NCI-H1694 (cell line): ENCODE results near the gene GSC2.
A peak's percentile ranks its signal among the peaks of the same experiment; 100 is the strongest.

Experiments
- DNase-seq: peaks from one replicate; lab custom pipeline; 2025; lab: John Stamatoyannopoulos, UW

GSC2 gene

GRCh38 chr22:19149991-19150390, at the start of gene GSC2:
TSS of gene GSC2 (minus strand) at chr22:19150292. CDS start at chr22:19150283, 9 bp downstream.
- DNase-seq: no peak

GRCh38 chr22:19199479-19199878, 49.4 kb upstream of the GSC2 start:
- DNase-seq: no peak

DNA sequence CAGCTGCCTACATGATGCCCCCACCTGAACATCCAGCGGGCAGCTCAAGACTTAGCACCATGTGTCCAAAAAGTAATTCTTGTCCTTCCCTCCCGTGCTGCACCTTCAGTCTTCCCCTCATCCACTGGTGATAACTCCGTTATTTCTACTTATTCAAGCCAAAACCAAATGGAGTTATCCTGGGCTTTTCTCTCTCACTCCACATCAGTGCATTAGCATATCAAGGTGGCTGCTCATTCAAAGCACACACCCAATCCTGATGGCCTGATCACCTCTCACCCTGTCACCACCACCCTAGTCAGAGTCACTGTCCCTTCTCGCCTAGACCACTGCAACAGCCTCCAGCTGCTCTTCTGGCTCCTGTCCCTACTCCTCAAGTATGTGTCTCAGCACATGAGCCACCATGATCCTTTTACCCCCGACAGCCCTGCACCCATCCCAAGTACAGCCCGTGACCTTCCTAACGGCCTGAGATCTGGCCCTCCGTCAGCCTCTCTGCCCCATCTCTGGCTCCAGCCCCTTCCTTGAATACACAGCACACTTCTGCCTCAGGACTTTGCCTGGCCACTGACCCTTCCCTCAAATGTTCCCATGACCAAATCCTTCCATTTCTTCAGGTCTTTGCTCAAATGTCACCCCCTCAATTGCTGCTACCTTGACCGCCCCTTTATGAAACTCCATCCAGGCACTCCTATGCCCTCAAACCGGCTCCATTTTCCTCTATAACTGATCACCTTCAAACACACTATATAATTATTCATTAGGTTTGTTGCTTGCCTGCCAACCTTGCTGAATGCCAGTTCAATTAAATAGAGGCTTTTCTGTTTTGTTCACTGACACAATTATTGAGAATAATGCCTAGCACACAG, 48.1 kb upstream of the GSC2 start:
- DNase-seq: no peak

DNA sequence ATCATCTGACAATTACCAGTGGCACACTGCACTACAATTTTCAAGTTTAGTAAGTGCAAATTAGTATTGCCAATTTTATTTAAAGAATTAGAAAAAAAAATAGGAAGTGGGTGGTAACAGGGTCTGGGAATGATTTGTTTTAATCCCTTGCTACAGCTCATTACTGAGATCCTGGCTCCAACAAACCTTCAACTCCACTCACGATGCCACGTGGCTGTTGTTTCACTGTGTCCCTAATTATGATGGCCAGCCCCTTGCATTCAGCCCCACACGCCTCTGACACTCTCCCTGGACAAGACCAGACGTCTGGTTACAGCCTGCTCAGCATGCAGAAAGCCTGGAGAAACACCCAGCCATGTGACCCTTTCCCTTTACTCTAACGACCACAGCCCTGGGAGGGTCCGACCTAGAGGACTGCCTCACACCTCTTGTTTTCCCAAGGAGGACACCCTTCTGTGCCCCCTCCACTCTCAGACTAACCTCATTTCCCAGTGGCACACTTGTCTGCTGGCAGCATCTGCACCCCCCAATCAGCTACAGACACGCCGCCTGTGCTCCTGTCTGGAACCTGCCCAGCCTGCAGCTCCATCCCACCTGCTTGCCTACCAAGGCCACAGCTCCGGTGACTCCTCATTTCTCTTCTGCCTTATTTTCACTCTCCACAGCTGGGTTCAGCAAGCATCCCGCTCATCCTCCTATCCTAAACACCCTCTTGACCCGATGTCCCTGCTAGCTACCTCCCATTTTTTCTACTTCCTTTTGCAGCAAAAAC, 46.9 kb upstream of the GSC2 start:
- DNase-seq: no peak

- DNase-seq: no peak
Observed at GRCh38 chr22:19195796-19196731, 46.0 kb upstream of the GSC2 start.

DNA sequence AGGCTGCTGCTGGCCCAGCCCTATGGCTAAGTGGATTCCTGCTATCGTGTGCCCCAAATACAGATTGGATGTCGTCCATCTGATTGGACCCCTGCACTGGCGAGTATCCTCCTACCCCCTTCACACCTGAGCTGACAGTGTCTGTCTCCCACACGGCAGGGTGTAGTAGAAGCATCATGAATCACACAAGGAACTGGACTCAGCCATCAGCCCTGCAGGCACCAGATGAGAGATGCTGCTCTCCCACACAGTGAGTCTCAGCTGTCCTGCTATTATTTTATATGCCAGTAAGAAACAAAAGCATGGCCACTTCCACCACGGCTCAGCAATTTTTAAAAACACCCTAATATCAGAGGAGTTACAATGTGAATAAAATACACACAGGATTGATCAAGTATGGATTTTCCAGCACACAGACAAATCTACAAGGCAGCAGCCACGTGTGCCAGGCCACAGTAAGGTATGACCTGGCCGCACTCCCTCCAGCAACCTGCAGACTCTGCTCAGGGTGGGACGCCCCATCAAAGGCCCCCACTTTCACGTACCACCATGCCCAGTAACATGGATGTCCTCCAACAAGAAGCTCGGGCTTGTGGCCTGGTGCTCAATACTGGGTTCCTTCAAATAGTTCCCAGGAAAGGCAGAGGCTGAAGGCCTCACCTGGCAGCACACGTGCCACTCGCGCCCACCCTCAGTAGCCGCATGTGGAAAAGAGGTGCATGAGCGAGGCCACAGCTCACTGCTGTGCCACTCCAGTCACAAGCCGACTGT, 44.9 kb upstream of the GSC2 start:
- DNase-seq: no peak

GRCh38 chr22:19193879-19194278, 43.8 kb upstream of the GSC2 start:
- no peak for DNase-seq

- DNase-seq: no peak
Observed at GRCh38 chr22:19187716-19188563, 37.8 kb upstream of the GSC2 start.

DNA sequence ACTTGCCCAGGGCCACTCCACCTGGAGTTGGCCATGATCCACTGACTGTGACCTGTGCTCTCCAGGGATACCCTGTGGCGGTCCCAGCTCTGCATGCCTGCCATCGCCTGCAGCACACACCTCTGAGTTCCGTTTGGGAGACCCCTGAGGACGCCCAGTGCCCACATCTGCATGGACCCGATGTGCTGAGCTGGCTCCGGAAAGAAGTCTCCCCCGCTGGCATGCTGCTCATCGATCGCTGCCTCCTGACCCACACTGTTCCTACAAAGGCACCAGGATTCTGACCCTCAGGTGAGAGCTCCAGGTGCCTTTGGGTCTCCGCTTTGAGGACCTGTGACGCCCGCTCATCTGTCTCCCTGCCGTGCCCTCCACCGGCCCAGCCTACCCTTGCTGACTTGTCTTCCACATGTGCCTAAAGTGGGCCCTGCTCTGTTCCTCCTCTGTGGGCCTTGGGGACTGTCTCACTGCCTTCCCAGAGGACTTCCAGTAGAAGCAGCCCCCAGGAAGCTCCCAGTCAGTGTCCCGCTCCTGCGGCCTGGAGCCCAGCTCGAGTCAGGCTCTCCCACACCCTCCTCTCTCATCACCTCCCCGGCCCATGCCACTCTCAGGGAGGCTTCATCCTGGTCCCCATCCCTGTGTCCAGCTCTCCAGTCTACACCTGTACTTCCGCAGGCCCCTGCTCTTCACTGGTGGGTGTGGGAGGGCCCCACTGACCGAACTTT, 34.3 kb upstream of the GSC2 start:
- DNase-seq: no peak

DNA sequence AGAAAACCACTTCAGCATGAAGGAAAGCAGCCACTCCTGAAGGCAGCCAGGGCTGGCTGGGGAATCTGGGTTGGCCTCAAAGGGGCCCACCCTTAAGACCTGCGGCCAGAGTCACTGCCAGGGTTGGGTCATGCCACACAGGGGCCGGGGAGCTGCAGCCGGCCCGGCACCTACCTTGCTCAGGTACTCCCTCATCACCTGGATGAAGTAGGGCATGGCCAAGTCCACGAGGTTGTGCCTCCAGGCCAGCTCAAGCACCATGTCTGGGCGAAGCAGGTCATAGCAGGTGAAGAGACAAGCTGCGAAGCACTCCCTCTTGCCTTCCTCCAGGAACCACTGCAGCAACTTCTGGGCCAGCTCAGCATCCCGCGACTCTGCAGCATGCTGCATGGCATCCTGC, 33.1 kb upstream of the GSC2 start:
- no peak for DNase-seq

DNA sequence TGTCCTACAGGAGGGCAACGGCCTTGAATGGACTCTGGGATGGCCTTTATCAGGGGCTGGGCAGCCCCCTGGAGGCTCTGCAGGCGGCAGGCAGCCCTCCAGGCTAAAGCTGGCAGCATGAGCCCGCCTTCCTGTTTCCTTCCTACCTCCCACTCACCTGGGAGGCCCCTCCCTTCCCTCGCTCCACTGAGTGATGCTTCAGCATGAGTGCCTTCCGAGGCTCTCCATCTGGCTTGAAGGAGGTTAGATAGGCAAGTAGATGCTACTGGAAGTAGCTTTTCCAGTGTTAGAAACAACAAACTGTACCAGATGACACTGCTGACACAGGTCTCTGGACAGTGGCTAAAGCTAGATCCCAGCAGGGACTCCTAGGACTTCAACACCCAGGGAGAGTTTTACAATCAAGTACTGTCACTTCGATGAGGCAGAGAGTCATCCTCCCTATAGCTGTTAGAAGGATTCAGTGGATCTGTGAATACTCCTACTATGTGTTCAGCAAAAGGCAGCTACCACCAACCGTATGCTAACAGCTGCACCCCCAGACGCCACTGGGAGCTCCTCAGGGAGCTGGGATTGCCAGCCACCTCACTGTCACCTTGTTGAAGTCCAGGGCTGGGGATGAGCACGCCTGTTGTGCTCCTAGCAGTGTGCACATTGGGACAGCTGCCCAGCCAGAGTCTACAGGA, 32.5 kb upstream of the GSC2 start:
- no peak for DNase-seq

- DNase-seq: no peak
Observed at GRCh38 chr22:19181786-19182471, 31.8 kb upstream of the GSC2 start.

- DNase-seq: no peak
Observed at GRCh38 chr22:19180740-19181410, 30.8 kb upstream of the GSC2 start.

- DNase-seq: no peak
Observed at GRCh38 chr22:19180234-19180633, 30.1 kb upstream of the GSC2 start.

GRCh38 chr22:19179497-19180048, 29.5 kb upstream of the GSC2 start:
- peak; percentile 26 for DNase-seq

GRCh38 chr22:19178657-19179496, 28.8 kb upstream of the GSC2 start, which contains the start of gene SLC25A1:
TSS of gene SLC25A1 (minus strand) at chr22:19178736. CDS start at chr22:19178673, 63 bp downstream.
- DNase-seq: peak; percentile 47
